ENCODE data around the gene PCMTD2.

DNA sequence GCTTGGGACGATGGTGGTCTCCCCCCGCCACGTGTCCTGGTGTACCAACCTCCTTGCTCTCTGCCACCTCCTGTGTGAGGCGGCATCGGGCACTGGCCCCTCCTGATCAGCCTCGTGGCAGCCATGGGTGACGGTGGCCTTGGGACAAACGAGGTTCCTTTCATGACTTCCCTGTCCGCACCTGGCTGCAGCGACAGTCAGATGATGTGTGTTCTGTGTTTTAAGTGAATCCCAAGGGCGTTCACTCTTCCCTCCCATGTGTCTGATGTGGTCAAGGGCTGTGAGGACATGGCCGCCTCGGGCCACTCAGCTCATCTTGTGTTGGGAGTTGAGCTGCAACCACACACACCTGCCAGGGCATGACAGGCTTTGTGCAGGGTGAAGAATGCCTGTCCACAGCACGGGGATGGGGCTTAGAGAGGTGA is 30.4 kb upstream of the PCMTD2 start:
- TF ChIP-seq, protein P1, sequence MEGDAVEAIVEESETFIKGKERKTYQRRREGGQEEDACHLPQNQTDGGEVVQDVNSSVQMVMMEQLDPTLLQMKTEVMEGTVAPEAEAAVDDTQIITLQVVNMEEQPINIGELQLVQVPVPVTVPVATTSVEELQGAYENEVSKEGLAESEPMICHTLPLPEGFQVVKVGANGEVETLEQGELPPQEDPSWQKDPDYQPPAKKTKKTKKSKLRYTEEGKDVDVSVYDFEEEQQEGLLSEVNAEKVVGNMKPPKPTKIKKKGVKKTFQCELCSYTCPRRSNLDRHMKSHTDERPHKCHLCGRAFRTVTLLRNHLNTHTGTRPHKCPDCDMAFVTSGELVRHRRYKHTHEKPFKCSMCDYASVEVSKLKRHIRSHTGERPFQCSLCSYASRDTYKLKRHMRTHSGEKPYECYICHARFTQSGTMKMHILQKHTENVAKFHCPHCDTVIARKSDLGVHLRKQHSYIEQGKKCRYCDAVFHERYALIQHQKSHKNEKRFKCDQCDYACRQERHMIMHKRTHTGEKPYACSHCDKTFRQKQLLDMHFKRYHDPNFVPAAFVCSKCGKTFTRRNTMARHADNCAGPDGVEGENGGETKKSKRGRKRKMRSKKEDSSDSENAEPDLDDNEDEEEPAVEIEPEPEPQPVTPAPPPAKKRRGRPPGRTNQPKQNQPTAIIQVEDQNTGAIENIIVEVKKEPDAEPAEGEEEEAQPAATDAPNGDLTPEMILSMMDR (IDR thresholded peaks at IDR 0.05) = no peak
- no peak for TF ChIP-seq ZFX (IDR thresholded peaks at IDR 0.05; ENCODE audit: borderline replicate concordance)
